CD4-positive, alpha-beta T cell treated with Interleukin-6 at 100 ng/mL for 8 hours (primary cell): Measurements from ENCODE around the gene RNF125.
"Not testable (repeated sequence)": the region's sequence is repeated elsewhere in the genome, so short reads cannot be mapped to it uniquely, and the experiment has no call there.

ENCODE experiments used
- DNase-seq: peaks from one replicate; pipeline ENCODE4 v3.0.0-alpha.2; 2020; ENCODE audit warnings: mixed read lengths, low spot score

The RNF125 gene

GRCh38 chr18:32025744-32026143 lies 7.1 kb downstream of the RNF125 start:
- no peak for DNase-seq

DNA sequence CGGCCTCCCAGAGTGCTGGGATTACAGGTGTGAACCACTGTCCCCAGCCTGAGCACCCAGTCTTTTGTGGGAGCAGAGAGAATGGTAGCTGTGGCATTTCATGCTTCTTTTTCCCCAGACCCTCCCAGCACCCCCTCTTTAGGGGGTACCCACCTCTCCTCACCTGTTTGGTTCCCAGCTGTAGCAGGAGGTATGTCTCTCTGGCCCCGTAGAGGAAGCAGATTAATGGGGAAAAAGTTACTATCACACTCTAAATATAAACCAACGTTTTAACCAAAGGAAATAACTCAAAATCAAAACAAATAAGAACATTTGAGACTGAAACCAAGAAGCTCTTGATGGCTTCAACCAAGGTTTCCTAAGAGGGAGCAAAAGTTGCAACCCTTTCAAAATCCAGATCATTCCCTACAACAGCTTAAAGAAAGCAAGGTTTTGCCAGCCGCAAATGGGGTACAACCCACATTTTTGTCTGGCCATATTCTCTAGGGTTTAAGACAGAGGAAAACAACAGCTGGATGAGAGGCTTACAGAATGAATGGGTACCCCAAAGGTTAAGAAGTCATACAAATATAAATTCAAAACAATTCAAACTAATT lies 8.0 kb downstream of the RNF125 start:
- no peak for DNase-seq

DNA sequence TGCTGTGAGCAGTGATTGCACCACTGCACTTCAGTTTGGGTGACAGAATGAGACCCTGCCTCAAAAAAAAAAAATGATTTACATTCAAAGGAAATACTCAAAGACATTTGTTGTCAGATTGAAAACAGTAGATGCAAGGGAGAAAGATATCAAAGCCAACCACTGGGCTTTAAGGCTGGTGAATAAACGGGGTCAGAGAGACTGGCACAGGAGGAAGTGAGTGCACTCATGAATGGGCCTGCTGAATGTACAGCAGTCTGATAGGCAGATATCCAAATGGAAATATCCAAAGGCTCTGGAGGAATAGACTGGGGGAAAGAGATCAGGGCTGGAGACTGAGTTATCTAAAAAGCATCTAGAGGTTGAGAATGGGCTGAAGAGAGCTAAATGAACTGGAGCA lies 10.9 kb downstream of the RNF125 start:
- no peak for DNase-seq

DNA sequence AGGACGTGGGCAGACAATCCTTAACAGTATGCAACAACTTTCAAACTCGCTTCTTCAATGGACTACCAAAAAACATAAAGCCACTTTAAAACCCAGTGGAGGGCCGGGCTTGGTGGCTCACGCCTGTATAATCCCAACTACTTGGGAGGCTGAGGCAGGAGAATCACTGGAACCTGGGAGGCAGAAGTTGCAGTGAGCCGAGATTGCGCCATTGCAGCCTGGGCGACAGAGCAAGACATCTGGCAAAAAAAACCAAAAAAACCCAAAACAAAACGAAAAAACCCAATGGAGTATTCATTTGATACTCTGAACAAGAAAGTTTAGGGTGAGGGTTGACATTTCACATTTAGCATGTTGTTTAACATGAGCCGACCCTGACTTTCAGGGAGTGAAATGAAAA lies 14.0 kb downstream of the RNF125 start:
- no peak for DNase-seq

DNA sequence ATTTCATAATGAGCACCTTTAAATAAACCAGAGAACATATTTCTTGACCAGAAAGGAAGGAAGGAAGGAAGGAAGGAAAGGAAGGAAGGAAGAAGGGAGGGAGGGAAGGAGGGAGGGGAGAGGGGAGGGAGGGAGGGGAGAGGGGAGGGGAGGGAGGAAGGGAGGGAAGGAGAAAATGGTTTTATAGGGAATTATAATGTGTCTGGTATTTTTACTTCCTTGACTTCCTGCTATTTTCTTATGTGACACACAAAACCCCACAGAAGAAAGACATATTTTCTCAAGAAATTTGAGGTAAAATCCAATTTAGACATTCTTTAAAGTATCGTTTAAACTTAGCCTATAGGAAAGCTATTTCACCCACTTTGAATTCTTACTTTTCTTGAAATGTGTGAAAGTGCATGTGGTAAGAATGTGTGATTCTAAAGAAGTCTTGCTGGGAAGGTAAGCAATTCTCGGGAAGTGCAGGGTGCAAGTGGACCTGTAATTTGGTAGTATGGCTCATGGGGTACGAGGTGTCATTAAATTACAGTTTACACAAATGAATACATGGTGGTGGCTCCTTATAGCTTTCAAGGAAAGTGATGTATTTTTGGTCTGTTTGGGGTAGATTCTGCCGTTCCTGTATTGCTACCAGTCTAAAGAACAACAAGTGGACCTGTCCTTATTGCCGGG lies 18.0 kb downstream of the RNF125 start:
- no peak for DNase-seq

DNA sequence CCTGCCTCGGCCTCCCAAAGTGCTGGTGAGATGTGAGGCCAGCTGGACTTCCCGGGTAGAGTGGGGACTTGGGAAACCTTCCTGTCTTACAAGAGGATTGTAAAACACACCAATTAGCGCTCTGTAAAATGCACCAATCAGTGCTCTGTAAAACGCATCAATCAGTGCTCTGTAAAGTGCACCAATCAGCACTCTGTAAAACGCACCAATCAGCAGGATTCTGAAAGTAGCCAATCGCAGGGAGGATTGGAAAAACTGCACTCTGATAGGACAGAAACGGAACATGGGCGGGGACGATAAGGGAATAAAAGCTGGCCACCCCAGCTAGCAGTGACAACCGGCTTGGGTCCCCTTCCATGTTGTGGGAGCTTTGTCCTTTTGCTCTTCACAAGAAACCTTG lies 19.0 kb downstream of the RNF125 start:
- no peak for DNase-seq

- peak; percentile 70 for DNase-seq
Measured at GRCh38 chr18:32040936-32041335, 22.3 kb downstream of the RNF125 start.

DNA sequence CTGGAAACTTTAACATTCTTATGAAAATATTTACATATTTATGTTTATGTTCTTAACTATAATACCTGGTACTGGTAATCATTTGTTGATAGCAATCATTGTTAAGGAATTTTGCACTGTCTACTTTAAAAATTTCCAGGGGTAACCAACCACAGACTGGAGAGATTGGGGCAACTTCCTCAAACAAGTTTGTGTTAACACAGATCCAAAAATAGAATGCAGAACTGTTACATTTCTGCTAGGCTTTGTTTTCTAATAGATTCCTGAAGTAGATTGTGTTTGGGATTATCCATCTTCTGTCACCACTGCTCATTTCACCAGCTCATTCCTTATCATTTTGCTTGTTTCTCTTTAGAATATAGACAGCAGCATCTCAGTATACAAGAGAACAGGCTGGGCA lies 23.7 kb downstream of the RNF125 start:
- DNase-seq, result no peak

GRCh38 chr18:32048507-32049091 lies 30.0 kb downstream of the RNF125 start:
- DNase-seq, result no peak

- DNase-seq, result peak; percentile 51
Measured at GRCh38 chr18:32049393-32050171, 31.0 kb downstream of the RNF125 start.

GRCh38 chr18:32056613-32057358 lies 38.2 kb downstream of the RNF125 start:
- no peak for DNase-seq

GRCh38 chr18:32057624-32058165 lies 39.1 kb downstream of the RNF125 start:
- DNase-seq, result no peak

DNA sequence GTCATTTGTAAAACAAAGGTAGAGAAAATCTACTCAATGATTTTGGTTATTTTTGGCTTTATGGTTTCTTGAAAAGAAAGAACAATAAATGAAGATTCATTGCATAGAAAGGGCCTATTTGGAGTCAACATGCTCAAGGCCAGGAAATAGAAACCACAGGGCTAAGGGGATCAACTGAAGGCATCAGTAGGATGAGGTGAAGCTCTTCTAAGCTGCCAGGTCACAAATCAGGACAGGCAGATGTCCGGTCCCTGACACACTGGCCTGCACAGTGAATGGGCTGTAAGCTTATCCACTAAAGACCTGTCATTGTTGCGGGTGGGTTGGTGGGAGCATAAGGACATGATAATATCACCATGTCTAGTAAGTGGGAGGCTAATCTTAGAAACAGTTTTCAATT lies 41.4 kb downstream of the RNF125 start:
- DNase-seq, result no peak

DNA sequence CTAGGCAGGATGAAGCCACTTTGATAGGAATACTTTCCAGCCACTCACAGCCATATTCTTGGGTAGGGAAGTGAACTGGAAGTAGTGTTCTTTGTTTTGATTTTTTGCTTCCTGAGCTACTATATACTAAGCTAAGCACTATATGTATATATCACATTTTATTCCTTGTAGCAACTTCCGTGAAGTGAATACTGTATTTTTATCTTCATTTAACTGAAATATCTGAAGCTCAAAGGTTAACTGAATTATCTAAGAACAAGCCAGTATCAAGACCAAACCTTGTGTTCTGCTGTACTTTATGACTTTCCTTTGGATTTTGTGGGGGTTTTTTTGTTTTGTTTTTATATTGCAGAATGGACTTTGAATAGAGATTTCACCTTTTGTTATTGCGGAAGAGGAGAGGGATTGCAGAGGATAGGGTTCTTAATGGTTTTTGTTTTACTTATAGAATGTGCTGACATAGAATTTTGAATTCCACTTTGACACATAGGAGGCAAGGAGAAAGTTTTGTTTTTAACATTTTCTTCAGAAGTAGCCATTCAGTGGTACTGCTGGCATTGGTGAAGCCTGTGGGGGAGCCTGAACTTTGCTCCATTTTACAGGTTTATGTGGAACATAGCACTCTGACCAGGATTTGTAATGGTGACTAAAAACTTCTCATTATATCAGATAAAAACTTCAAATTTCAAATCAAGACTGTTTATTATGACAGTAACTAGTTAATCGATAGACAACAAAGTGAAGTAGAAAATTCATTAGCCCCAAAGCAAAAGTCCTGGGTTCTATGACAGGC lies 48.9 kb downstream of the RNF125 start:
- DNase-seq, result no peak

DNA sequence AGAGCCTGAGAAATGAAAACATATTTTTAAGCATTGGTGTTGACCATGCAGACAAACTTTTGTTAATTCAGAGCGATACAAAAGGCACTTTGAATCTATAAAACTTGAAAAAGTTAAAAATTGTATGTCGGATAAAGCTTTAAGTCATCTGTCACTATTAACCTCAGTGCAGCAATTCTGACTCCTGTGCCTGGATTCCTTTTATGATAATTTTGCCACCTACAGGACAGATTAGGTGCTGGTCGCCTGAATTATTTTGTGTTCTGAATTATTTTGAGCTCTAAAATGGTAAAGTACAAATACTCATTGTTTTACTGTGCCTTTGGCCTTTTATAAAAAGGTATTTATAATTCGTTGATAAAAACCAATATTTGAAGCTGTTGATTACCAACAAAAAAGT lies 53.7 kb downstream of the RNF125 start:
- peak; percentile 48 for DNase-seq

GRCh38 chr18:32074206-32074605 lies 55.6 kb downstream of the RNF125 start:
- no peak for DNase-seq

GRCh38 chr18:32078845-32079244 lies 60.2 kb downstream of the RNF125 start:
- DNase-seq, result no peak

- DNase-seq, result no peak
Measured at GRCh38 chr18:32081881-32082280, 63.3 kb downstream of the RNF125 start.

- DNase-seq, result no peak
Measured at GRCh38 chr18:32083781-32084180, 65.2 kb downstream of the RNF125 start.

DNA sequence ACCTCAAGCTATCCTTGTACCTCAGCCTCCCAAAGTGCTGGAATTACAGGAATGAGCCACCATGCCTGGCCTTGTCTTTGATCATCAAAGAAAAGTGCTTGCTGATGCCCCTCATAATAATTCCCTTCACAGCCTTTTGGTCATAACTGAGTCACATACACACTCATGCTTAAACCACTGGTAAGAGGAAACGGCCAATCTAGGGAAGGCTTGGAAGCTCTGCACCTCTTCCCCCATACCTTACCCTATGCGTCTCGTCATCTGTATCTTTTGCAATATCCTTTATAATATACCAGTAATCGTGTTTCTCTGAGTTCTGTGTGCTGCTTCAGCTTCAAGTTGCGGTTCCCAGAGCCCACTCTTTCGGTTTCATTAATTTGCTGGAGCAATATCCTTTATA lies 68.3 kb downstream of the RNF125 start:
- no peak for DNase-seq

DNA sequence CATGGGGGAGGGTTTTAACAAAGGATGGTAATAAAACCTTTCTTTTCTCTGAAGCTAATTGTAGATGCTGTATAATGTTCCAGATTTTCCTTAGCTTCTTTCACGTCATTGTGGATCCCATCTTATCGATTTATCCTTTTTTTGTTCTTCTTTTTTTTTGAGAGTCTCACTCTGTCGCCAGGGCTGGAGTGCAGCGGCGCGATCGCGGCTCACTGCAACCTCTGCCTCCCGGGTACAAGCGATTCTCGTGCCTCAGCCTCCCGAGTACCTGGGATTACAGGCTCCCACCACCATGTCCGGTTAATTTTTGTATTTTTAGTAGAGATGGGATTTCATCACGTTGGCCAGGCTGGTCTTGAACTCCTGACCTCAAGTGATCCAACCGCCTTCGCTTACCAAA lies 72.2 kb downstream of the RNF125 start:
- DNase-seq, result not testable (repeated sequence)
